ENCODE data around the gene ENOX1. TPM values are rescaled to one million over a fixed set of nuclear protein-coding genes. Genes with fewer than 3 reads are reported as not detected.

The ENOX1 gene
- polyA plus RNA-seq, 3 donors: 0.04 TPM; not detected in 2

- Mint-ChIP-seq H3K27me3 (ENCODE audit: low read depth in 3 of 3) (peaks cover 1 to 5% (median 2%) of the 10 kb centered on the region in 3 donors), H3K4me3 (no peak overlapping the region), H3K4me1 (peaks cover 16% of the 10 kb centered on the region), H3K27ac (no peak overlapping the region), H3K9me3 (no peaks in the 10 kb centered on the region), H3K36me3 (no peaks in the 10 kb centered on the region)
- Histone ChIP-seq H3K9me3 (replicated peaks in 1 of 2; ENCODE audit: control insufficient read depth in 1 of 2, insufficient read depth in 1 of 2, low read length in 2 of 2) (no peaks in the 10 kb centered on the region), H3K79me2 (ENCODE audit: insufficient read depth, low read length) (no peaks in the 10 kb centered on the region), H3K27ac (ENCODE audit: low read depth in 1 of 2, low read length in 2 of 2) (no peak overlapping the region), H3K9ac (ENCODE audit: insufficient read depth, low read length, poor library complexity, severe bottlenecking) (no peak overlapping the region), H2AFZ (ENCODE audit: insufficient read depth, low read depth, low read length, poor library complexity, severe bottlenecking) (no peak overlapping the region), H3K4me2 (replicated peaks; ENCODE audit: extremely low read depth, low read length, poor library complexity, severe bottlenecking) (no peak overlapping the region), H4K20me1 (ENCODE audit: insufficient read depth, low read length) (no peaks in the 10 kb centered on the region), H3K4me3 (replicated peaks in 1 of 3; ENCODE audit: low read depth in 2 of 3, low read length in 3 of 3) (no peak overlapping the region), H3K4me1 (ENCODE audit: control insufficient read depth in 1 of 2, insufficient read depth in 2 of 2, low read length in 2 of 2) (no peaks in the 10 kb centered on the region), H3K27me3 (ENCODE audit: control insufficient read depth in 2 of 2, insufficient read depth in 2 of 2, low read length in 2 of 2) (no peaks in the 10 kb centered on the region), H3K36me3 (replicated peaks in 1 of 2; ENCODE audit: control insufficient read depth in 1 of 2, insufficient read depth in 2 of 2, low read length in 2 of 2) (no peaks in the 10 kb centered on the region)
- intact Hi-C loops (cut with micrococcal nuclease): no loop called here
- DNase-seq: no peak
- TF ChIP-seq CTCF (IDR thresholded peaks at IDR 0.05): no peak
- 96% methylated on average over 2 of the region's 4 CpGs for WGBS (ENCODE audit: insufficient coverage)
Observed at GRCh38 chr13:43339805-43340550, 446.8 kb downstream of the ENOX1 start.

GRCh38 chr13:43339145-43339804 lies 447.5 kb downstream of the ENOX1 start:
- Histone ChIP-seq H3K4me1 (ENCODE audit: control insufficient read depth in 1 of 2, insufficient read depth in 2 of 2, low read length in 2 of 2) (no peaks in the 10 kb centered on the region), H3K4me2 (replicated peaks; ENCODE audit: extremely low read depth, low read length, poor library complexity, severe bottlenecking) (no peak overlapping the region), H2AFZ (ENCODE audit: insufficient read depth, low read depth, low read length, poor library complexity, severe bottlenecking) (no peak overlapping the region), H3K27me3 (ENCODE audit: control insufficient read depth in 2 of 2, insufficient read depth in 2 of 2, low read length in 2 of 2) (no peaks in the 10 kb centered on the region), H4K20me1 (ENCODE audit: insufficient read depth, low read length) (no peaks in the 10 kb centered on the region), H3K9ac (ENCODE audit: insufficient read depth, low read length, poor library complexity, severe bottlenecking) (no peak overlapping the region), H3K4me3 (replicated peaks in 1 of 3; ENCODE audit: low read depth in 2 of 3, low read length in 3 of 3) (no peak overlapping the region), H3K36me3 (replicated peaks in 1 of 2; ENCODE audit: control insufficient read depth in 1 of 2, insufficient read depth in 2 of 2, low read length in 2 of 2) (no peaks in the 10 kb centered on the region), H3K9me3 (replicated peaks in 1 of 2; ENCODE audit: control insufficient read depth in 1 of 2, insufficient read depth in 1 of 2, low read length in 2 of 2) (no peaks in the 10 kb centered on the region), H3K79me2 (ENCODE audit: insufficient read depth, low read length) (no peaks in the 10 kb centered on the region), H3K27ac (ENCODE audit: low read depth in 1 of 2, low read length in 2 of 2) (no peak overlapping the region)
- no peak overlapping the region for H3K27ac Mint-ChIP-seq
- WGBS (ENCODE audit: insufficient coverage): 100% methylated on average over 3 of the region's 7 CpGs
- no peaks in the 10 kb centered on the region for H3K36me3 Mint-ChIP-seq
- H3K9me3 Mint-ChIP-seq: no peaks in the 10 kb centered on the region
- intact Hi-C loops (cut with micrococcal nuclease): no loop called here
- peaks cover 13% of the 10 kb centered on the region for H3K4me1 Mint-ChIP-seq
- DNase-seq: no peak
- TF ChIP-seq CTCF (IDR thresholded peaks at IDR 0.05): no peak
- no peak overlapping the region for H3K4me3 Mint-ChIP-seq
- H3K27me3 Mint-ChIP-seq (ENCODE audit: low read depth in 3 of 3): peaks cover 2 to 5% (median 4%) of the 10 kb centered on the region in 3 donors
